ENCODE results near the gene IRF4. TPM values are rescaled to one million over a fixed set of nuclear protein-coding genes. Genes with fewer than 3 reads are reported as not detected.

Gene IRF4
- total RNA-seq, 2 experiments from 2014 or later = 16.9 to 20.8 TPM

- DNase-seq (peak in 5 of 14 experiments; percentile 18 to 62 (median 25)), ATAC-seq (ENCODE audit: poor library complexity) (no peak)
- ChIA-PET CTCF (interaction anchor here (0.9 to 1.3 kb wide), 2 partner anchors 11 to 14 kb away, joined by 4 to 5 read pairs; no protein-coding TSS in a partner anchor), POLR2A (interaction anchor here (0.8 to 4.8 kb wide), 4 partner anchors 11 to 289 kb away, joined by 3 to 74 read pairs (median 3); partner anchors contain the start of gene IRF4)
- H3K36me3 Mint-ChIP-seq (ENCODE audit: low read depth) = peaks cover 42% of the 10 kb centered on the region
- Histone ChIP-seq H3K36me3 (ENCODE audit: insufficient read depth, low read length) (peaks cover 15% of the 10 kb centered on the region), H3K9me3 (ENCODE audit: control insufficient read depth in 1 of 2, insufficient read depth in 1 of 2, low read length in 2 of 2) (no peaks in the 10 kb centered on the region), H3K27me3 (ENCODE audit: control insufficient read depth in 1 of 2, insufficient read depth in 2 of 2, low read length in 2 of 2) (no peaks in the 10 kb centered on the region), H3K27ac (ENCODE audit: low read depth in 1 of 2, low read length in 2 of 2) (no peak overlapping the region), H3K4me1 (ENCODE audit: insufficient read depth, low read length) (peaks cover 50% of the 10 kb centered on the region), H3K4me3 (ENCODE audit: low read length) (no peak overlapping the region)
- H3K9me3 Mint-ChIP-seq = no peaks in the 10 kb centered on the region
- no peak for TF ChIP-seq CTCF (IDR thresholded peaks at IDR 0.05)
- H3K27me3 Mint-ChIP-seq = no peaks in the 10 kb centered on the region
- peak overlapping the region; percentile 82 for H3K4me3 Mint-ChIP-seq
- peak overlapping the region; percentile 78 for H3K27ac Mint-ChIP-seq
- intact Hi-C loops (cut with DNase I, micrococcal nuclease) = loop anchor here (5.0 to 10.0 kb wide), 2 partner anchors 44 to 302 kb away; no protein-coding TSS in a partner anchor
- peaks cover 49% of the 10 kb centered on the region for H3K4me1 Mint-ChIP-seq (ENCODE audit: low read depth)
These were observed 11.5 kb downstream of the IRF4 start for GRCh38 chr6:402901-403658.

- Mint-ChIP-seq H3K4me1 (ENCODE audit: low read depth) (peaks cover 49% of the 10 kb centered on the region), H3K27ac (peak overlapping the region; percentile 78), H3K27me3 (no peaks in the 10 kb centered on the region), H3K36me3 (ENCODE audit: low read depth) (peaks cover 50% of the 10 kb centered on the region), H3K4me3 (peak overlapping the region; percentile 82), H3K9me3 (no peaks in the 10 kb centered on the region)
- Histone ChIP-seq H3K9me3 (ENCODE audit: control insufficient read depth in 1 of 2, insufficient read depth in 1 of 2, low read length in 2 of 2) (no peaks in the 10 kb centered on the region), H3K4me3 (ENCODE audit: low read length) (peak overlapping the region; percentile 25), H3K27me3 (ENCODE audit: control insufficient read depth in 1 of 2, insufficient read depth in 2 of 2, low read length in 2 of 2) (no peaks in the 10 kb centered on the region), H3K27ac (ENCODE audit: low read depth in 1 of 2, low read length in 2 of 2) (peak overlapping the region in 1 of 2 donors; percentile 38), H3K4me1 (ENCODE audit: insufficient read depth, low read length) (peaks cover 44% of the 10 kb centered on the region), H3K36me3 (ENCODE audit: insufficient read depth, low read length) (peaks cover 20% of the 10 kb centered on the region)
- intact Hi-C loops (cut with DNase I, micrococcal nuclease) = loop anchor here (2.0 to 10.0 kb wide), 3 partner anchors 13 to 301 kb away; partner anchors contain the start of gene IRF4 (in 1 of the 2)
- CTCF ChIA-PET = interaction anchor here (0.9 to 1.9 kb wide), 4 partner anchors 9 to 215 kb away, joined by 4 to 5 read pairs (median 4); no protein-coding TSS in a partner anchor
- ATAC-seq (ENCODE audit: poor library complexity) = peak; percentile 13
- POLR2A ChIA-PET = interaction anchor here (0.8 to 4.8 kb wide), 5 partner anchors 12 to 288 kb away, joined by 3 to 74 read pairs (median 3); partner anchors contain the start of gene IRF4
- no peak for TF ChIP-seq CTCF (IDR thresholded peaks at IDR 0.05)
- peak in 4 of 14 experiments; percentile 29 to 44 (median 38) for DNase-seq
These were observed 12.4 kb downstream of the IRF4 start for GRCh38 chr6:403659-404655.
